ENCODE data around the gene CDH23. TPM values are rescaled to one million over a fixed set of nuclear protein-coding genes. Genes with fewer than 3 reads are reported as not detected.

CDH23 gene
- polyA plus RNA-seq, 1 donor from 2014 or later: 6.6 TPM

DNA sequence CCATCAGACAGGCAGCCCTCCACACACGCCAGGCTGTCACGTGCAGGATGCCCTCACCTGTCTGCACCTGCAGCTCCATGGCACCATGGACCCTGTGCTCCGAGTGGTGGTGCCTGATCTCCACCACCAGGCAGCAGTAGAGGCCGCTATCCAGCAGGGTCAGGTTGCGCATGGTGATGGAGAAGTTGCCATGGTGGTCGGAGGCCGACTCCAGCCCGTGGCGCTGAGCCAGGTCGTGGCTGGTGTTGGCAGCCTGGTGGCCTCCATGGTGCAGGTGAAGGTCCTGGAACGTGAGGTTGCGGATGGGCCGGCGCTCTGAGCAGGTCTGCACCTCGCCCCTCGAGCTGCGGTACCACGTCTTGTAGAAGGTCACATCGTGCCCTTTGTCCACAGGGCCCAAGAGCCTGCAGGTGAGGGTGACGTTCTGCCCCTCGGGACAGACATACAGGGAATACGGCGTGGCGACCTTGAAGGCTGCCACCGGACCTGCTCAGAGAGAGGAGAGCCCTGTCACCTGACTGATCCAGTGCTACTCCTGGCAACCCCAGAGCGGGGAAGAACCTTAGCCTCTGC lies 364.9 kb downstream of the CDH23 start:
- no peaks in the 10 kb centered on the region for H3K9me3 ChIP-seq (ENCODE audit: low read length)
- no peak overlapping the region for H3K27ac ChIP-seq (ENCODE audit: low read length)
- no peak overlapping the region for H3K4me2 ChIP-seq (ENCODE audit: low read length)
- no peaks in the 10 kb centered on the region for H3F3A ChIP-seq (ENCODE audit: insufficient read depth, low read length, poor library complexity, severe bottlenecking)
- H3K4me3 ChIP-seq (ENCODE audit: low read length): no peak overlapping the region
- H3K79me2 ChIP-seq (replicated peaks; ENCODE audit: insufficient read depth, low read length): no peaks in the 10 kb centered on the region
- no peaks in the 10 kb centered on the region for H3K27me3 ChIP-seq (ENCODE audit: insufficient read depth, low read depth, low read length)
- no peak overlapping the region for H3K9ac ChIP-seq (ENCODE audit: low read length)
- H3K36me3 ChIP-seq (ENCODE audit: insufficient read depth, low read length): no peaks in the 10 kb centered on the region
- no peak overlapping the region for H2AFZ ChIP-seq (ENCODE audit: low read depth, low read length)
- H4K20me1 ChIP-seq (ENCODE audit: insufficient read depth): no peaks in the 10 kb centered on the region
- TF ChIP-seq TAF1 (IDR thresholded peaks at IDR 0.05; ENCODE audit: low read depth) (no peak), SMC3 (conservative IDR thresholded peaks at IDR 0.05; ENCODE audit: poor library complexity) (no peak), MXI1 (conservative IDR thresholded peaks at IDR 0.05; ENCODE audit: poor library complexity, severe bottlenecking) (no peak), RAD21 (conservative IDR thresholded peaks at IDR 0.05) (no peak), EZH2 (IDR thresholded peaks at IDR 0.05; ENCODE audit: borderline replicate concordance, insufficient read depth, low read length, poor library complexity, severe bottlenecking) (no peak), EP300 (conservative IDR thresholded peaks at IDR 0.05; ENCODE audit: poor library complexity, severe bottlenecking) (no peak), POLR2AphosphoS5 (IDR thresholded peaks at IDR 0.05) (no peak)
- TF ChIP-seq, protein P1, sequence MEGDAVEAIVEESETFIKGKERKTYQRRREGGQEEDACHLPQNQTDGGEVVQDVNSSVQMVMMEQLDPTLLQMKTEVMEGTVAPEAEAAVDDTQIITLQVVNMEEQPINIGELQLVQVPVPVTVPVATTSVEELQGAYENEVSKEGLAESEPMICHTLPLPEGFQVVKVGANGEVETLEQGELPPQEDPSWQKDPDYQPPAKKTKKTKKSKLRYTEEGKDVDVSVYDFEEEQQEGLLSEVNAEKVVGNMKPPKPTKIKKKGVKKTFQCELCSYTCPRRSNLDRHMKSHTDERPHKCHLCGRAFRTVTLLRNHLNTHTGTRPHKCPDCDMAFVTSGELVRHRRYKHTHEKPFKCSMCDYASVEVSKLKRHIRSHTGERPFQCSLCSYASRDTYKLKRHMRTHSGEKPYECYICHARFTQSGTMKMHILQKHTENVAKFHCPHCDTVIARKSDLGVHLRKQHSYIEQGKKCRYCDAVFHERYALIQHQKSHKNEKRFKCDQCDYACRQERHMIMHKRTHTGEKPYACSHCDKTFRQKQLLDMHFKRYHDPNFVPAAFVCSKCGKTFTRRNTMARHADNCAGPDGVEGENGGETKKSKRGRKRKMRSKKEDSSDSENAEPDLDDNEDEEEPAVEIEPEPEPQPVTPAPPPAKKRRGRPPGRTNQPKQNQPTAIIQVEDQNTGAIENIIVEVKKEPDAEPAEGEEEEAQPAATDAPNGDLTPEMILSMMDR (IDR thresholded peaks at IDR 0.05; ENCODE audit: poor library complexity, severe bottlenecking): no peak
- TF ChIP-seq, protein P2, sequence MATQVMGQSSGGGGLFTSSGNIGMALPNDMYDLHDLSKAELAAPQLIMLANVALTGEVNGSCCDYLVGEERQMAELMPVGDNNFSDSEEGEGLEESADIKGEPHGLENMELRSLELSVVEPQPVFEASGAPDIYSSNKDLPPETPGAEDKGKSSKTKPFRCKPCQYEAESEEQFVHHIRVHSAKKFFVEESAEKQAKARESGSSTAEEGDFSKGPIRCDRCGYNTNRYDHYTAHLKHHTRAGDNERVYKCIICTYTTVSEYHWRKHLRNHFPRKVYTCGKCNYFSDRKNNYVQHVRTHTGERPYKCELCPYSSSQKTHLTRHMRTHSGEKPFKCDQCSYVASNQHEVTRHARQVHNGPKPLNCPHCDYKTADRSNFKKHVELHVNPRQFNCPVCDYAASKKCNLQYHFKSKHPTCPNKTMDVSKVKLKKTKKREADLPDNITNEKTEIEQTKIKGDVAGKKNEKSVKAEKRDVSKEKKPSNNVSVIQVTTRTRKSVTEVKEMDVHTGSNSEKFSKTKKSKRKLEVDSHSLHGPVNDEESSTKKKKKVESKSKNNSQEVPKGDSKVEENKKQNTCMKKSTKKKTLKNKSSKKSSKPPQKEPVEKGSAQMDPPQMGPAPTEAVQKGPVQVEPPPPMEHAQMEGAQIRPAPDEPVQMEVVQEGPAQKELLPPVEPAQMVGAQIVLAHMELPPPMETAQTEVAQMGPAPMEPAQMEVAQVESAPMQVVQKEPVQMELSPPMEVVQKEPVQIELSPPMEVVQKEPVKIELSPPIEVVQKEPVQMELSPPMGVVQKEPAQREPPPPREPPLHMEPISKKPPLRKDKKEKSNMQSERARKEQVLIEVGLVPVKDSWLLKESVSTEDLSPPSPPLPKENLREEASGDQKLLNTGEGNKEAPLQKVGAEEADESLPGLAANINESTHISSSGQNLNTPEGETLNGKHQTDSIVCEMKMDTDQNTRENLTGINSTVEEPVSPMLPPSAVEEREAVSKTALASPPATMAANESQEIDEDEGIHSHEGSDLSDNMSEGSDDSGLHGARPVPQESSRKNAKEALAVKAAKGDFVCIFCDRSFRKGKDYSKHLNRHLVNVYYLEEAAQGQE (IDR thresholded peaks at IDR 0.05; ENCODE audit: borderline replicate concordance): no peak
- H3K9me2 ChIP-seq (ENCODE audit: insufficient read depth, low read length): no peaks in the 10 kb centered on the region

DNA sequence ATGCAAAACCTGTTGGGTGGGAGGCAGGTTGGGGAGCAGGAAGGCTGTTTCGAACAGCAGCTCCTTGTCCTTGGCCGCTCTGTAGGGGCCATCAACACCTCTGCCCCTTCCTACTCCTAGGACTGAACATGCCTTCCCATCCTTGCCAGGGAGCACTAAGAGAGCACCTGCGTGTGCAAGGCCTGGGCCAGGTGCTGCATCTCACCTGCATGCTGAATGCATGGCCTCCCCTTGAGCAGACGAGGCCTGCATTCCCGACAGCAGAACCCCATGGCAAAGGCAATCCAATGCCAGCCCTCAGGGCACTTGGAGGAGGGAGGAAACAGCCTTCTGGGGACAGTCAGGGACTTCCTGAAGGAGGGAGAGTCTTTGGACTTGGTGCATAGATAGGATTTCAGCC lies 365.6 kb downstream of the CDH23 start:
- Histone ChIP-seq H3F3A (ENCODE audit: insufficient read depth, low read length, poor library complexity, severe bottlenecking) (no peaks in the 10 kb centered on the region), H2AFZ (ENCODE audit: low read depth, low read length) (no peak overlapping the region), H3K36me3 (ENCODE audit: insufficient read depth, low read length) (no peaks in the 10 kb centered on the region), H3K27me3 (ENCODE audit: insufficient read depth, low read depth, low read length) (no peaks in the 10 kb centered on the region), H3K9ac (ENCODE audit: low read length) (no peak overlapping the region), H3K4me3 (ENCODE audit: low read length) (no peak overlapping the region), H3K27ac (ENCODE audit: low read length) (no peak overlapping the region), H3K79me2 (replicated peaks; ENCODE audit: insufficient read depth, low read length) (no peaks in the 10 kb centered on the region), H3K9me2 (ENCODE audit: insufficient read depth, low read length) (no peaks in the 10 kb centered on the region), H4K20me1 (ENCODE audit: insufficient read depth) (no peaks in the 10 kb centered on the region), H3K9me3 (ENCODE audit: low read length) (no peaks in the 10 kb centered on the region), H3K4me2 (ENCODE audit: low read length) (no peak overlapping the region)
- no peak for TF ChIP-seq POLR2AphosphoS5 (IDR thresholded peaks at IDR 0.05)
- no peak for TF ChIP-seq EP300 (conservative IDR thresholded peaks at IDR 0.05; ENCODE audit: poor library complexity, severe bottlenecking)
- TF ChIP-seq RAD21 (conservative IDR thresholded peaks at IDR 0.05): no peak
- TF ChIP-seq, protein P1 (IDR thresholded peaks at IDR 0.05; ENCODE audit: poor library complexity, severe bottlenecking): no peak
- no peak for TF ChIP-seq EZH2 (IDR thresholded peaks at IDR 0.05; ENCODE audit: borderline replicate concordance, insufficient read depth, low read length, poor library complexity, severe bottlenecking)
- TF ChIP-seq, protein P2 (IDR thresholded peaks at IDR 0.05; ENCODE audit: borderline replicate concordance): no peak
- no peak for TF ChIP-seq TAF1 (IDR thresholded peaks at IDR 0.05; ENCODE audit: low read depth)
- no peak for TF ChIP-seq MXI1 (conservative IDR thresholded peaks at IDR 0.05; ENCODE audit: poor library complexity, severe bottlenecking)
- no peak for TF ChIP-seq SMC3 (conservative IDR thresholded peaks at IDR 0.05; ENCODE audit: poor library complexity)

Measured in neural cell (in vitro differentiated cells).